ENCODE measurements around the gene SKAP1. TPM values are rescaled to one million over a fixed set of nuclear protein-coding genes. Genes with fewer than 3 reads are reported as not detected.

Gene SKAP1
- total RNA-seq, 1 donor from 2014 or later: 5.1 TPM

DNA sequence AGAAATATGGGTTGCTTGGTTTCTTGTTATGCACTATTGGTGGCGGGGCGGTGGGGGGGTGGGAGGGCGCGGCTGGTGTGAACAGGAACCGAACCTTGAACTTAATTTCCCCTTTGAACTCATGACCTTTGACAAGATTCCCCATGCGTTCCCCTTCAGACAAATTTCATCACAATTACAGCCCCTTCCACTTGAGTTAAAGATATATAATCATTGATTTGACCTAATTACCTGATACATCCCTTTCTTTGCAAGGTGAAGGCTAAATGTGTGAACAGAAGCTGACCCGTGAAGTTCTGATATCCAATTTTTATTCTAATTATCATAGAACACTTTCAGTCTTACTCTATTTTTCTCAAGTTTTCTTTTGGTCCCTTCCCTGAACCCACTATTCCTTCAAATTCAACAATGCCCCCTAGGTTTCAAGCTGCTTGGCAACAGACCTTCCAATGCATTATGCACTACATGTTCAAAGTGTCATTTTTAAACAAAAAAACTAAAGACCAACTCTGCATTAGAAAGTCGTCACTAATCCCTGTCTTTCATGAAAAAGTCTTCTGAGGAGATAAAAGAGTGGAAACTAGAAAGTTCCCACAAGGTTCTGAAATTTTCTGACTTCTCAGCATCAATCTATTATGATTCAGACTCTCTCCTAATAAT is 116.8 kb downstream of the SKAP1 start:
- intact Hi-C loops (cut with DNase I): loop anchor here (10.0 kb wide), 1 partner anchor 312 kb away; the partner anchor contains the start of gene HOXB9
- DNase-seq (no peak), ATAC-seq (no peak)
- H3K4me1 ChIP-seq: no peaks in the 10 kb centered on the region
- TF ChIP-seq, protein P1, sequence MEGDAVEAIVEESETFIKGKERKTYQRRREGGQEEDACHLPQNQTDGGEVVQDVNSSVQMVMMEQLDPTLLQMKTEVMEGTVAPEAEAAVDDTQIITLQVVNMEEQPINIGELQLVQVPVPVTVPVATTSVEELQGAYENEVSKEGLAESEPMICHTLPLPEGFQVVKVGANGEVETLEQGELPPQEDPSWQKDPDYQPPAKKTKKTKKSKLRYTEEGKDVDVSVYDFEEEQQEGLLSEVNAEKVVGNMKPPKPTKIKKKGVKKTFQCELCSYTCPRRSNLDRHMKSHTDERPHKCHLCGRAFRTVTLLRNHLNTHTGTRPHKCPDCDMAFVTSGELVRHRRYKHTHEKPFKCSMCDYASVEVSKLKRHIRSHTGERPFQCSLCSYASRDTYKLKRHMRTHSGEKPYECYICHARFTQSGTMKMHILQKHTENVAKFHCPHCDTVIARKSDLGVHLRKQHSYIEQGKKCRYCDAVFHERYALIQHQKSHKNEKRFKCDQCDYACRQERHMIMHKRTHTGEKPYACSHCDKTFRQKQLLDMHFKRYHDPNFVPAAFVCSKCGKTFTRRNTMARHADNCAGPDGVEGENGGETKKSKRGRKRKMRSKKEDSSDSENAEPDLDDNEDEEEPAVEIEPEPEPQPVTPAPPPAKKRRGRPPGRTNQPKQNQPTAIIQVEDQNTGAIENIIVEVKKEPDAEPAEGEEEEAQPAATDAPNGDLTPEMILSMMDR (IDR thresholded peaks at IDR 0.05): no peak
- H3K36me3 ChIP-seq: no peaks in the 10 kb centered on the region
- no peaks in the 10 kb centered on the region for H3K9me3 ChIP-seq
- H3K27me3 ChIP-seq: peaks cover 60% of the 10 kb centered on the region
- no peak overlapping the region for H3K27ac ChIP-seq
- no peak overlapping the region for H3K4me3 ChIP-seq

DNA sequence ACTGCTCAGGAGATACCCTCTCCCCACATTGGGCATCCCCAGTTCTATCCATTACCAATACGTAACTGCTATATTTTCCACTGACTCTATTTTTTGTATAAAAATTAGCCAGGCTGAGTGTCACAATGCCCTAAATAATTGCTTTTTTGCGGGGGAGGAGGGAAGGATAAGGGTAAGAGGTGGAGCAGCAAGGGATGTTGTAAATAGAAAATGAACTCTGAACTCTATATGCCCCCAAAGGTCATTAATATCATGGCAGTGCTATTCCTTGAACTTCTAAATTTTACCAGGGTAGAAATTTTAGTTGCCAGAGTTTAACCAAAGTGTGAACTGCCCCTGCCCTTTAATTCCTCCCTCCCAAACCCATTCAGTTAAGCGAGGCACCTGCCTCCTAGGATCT is 118.7 kb downstream of the SKAP1 start:
- H3K27ac ChIP-seq: no peak overlapping the region
- DNase-seq (no peak), ATAC-seq (no peak)
- peaks cover 73% of the 10 kb centered on the region for H3K27me3 ChIP-seq
- H3K4me3 ChIP-seq: no peak overlapping the region
- H3K4me1 ChIP-seq: no peaks in the 10 kb centered on the region
- TF ChIP-seq, protein P1 (IDR thresholded peaks at IDR 0.05): no peak
- intact Hi-C loops (cut with DNase I): loop anchor here (10.0 kb wide), 1 partner anchor 313 kb away; the partner anchor contains the start of gene HOXB9
- H3K9me3 ChIP-seq: no peaks in the 10 kb centered on the region
- no peaks in the 10 kb centered on the region for H3K36me3 ChIP-seq

DNA sequence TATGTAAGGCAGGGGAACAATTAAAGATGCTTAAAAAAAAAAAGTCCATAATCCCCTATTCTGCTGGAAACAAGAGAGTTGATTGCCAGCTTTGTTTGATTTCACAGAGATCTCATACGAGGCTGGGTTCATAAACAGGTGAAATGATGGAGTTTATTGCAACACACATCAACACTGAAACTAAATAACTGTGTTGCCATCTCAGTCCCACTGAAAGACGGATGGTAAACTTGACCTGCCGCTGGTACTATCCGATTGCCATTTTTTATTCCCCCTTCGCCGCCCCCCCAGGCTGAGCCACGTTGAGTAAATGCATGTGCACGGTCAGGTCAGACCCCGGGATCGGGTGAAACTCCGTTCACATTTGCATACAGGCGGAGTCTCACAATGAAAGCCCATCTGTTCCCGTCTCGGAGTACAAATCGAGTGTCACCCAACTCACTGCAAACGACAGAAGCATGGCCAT is 119.2 kb downstream of the SKAP1 start:
- no peak for ATAC-seq

DNA sequence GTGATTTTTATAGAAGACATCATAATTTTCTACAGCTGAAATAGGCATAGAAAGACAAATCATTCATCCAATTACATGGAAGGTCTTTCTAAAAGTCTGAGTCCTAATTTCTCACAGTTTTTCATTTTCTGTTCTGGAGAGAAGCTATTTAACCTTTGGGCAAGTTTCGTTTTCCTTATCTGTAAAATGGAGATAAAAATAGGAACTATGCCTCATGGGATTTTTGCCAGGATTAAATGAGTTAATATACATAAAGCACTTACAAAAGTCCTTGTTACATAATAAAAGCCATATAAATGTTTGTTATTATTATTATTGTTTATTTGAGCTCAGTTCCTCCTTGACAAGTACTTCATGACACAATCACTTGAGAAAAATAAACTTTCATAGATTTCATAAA is 121.4 kb downstream of the SKAP1 start:
- TF ChIP-seq, protein P1 (IDR thresholded peaks at IDR 0.05): no peak
- no peaks in the 10 kb centered on the region for H3K36me3 ChIP-seq
- ATAC-seq: no peak
- peaks cover 69% of the 10 kb centered on the region for H3K27me3 ChIP-seq
- intact Hi-C loops (cut with DNase I): no loop called here
- H3K4me3 ChIP-seq: no peak overlapping the region
- H3K4me1 ChIP-seq: no peaks in the 10 kb centered on the region
- H3K27ac ChIP-seq: no peak overlapping the region
- no peak for DNase-seq
- H3K9me3 ChIP-seq: no peaks in the 10 kb centered on the region

More for the DNA sequence above, 119.2 kb downstream of the SKAP1 start:
- peaks cover 78% of the 10 kb centered on the region for H3K27me3 ChIP-seq
- H3K4me3 ChIP-seq: no peak overlapping the region
- no peaks in the 10 kb centered on the region for H3K9me3 ChIP-seq
- H3K27ac ChIP-seq: no peak overlapping the region
- intact Hi-C loops (cut with DNase I): loop anchor here (10.0 kb wide), 1 partner anchor 314 kb away; the partner anchor contains the start of gene HOXB9
- TF ChIP-seq, protein P1 (IDR thresholded peaks at IDR 0.05): no peak
- H3K4me1 ChIP-seq: no peaks in the 10 kb centered on the region
- no peak for DNase-seq
- H3K36me3 ChIP-seq: no peaks in the 10 kb centered on the region

DNA sequence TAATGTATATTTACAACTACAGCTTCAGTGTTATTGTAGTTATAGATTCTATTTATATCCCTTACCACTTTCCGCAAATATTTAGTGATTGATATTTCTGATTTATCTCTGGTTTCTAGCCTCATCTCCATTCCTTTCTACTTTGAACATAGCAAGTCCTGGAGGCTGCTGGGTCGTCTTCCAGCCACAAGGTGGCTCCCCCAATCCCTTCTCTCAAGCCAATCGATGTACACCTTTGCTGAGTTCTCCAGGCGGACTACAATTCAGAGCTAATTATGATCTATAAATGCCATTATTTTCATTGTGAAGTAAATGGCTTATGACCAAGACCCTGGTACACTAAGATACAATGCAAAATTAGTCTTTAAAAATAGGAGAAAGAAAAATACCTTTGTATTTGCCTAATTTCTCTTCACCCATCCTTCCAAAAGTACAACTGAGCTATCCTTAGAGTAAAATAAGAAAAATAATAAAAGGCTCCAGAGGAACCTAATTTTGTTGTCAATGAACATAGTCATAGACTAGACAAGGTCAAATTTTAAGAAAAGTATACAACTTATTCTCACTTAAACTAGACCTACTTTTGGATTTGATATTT is 122.1 kb downstream of the SKAP1 start:
- TF ChIP-seq, protein P1 (IDR thresholded peaks at IDR 0.05): peak; percentile 86
- H3K4me1 ChIP-seq: no peaks in the 10 kb centered on the region
- H3K4me3 ChIP-seq: no peak overlapping the region
- intact Hi-C loops (cut with DNase I): no loop called here
- no peaks in the 10 kb centered on the region for H3K9me3 ChIP-seq
- ATAC-seq (peak; percentile 84), DNase-seq (no peak)
- H3K36me3 ChIP-seq: no peaks in the 10 kb centered on the region
- H3K27me3 ChIP-seq: peaks cover 64% of the 10 kb centered on the region
- H3K27ac ChIP-seq: no peak overlapping the region
